Measurements from ENCODE around the gene ADAM21. TPM values are rescaled to one million over a fixed set of nuclear protein-coding genes. Genes with fewer than 3 reads are reported as not detected.

ADAM21 gene

Small RNAs within 50 kb of the gene (small RNA-seq; reads per million reads assigned to genes)
- not detected for gene RNU6-659P (ENCODE audit: low read depth)
